Amniotic epithelial cell (primary cell): ENCODE data around the gene PCDHB11.
"Not testable (repeated sequence)": the region's sequence is repeated elsewhere in the genome, so short reads cannot be mapped to it uniquely, and the experiment has no call there.

Experiments used
- DNase-seq: peaks from one replicate; pipeline ENCODE4 v3.0.0-alpha.2; 2010; ENCODE audit warnings: low read depth

The PCDHB11 gene

GRCh38 chr5:141186897-141187512, 12.4 kb upstream of the PCDHB11 start, which contains the start of gene PCDHB9:
Gene PCDHB9 (plus strand): TSS chr5:141187161. CDS start chr5:141187319, 158 bp downstream.
- no peak for DNase-seq

GRCh38 chr5:141188682-141189081, 10.7 kb upstream of the PCDHB11 start:
- not testable (repeated sequence) for DNase-seq

- not testable (repeated sequence) for DNase-seq
Measured at GRCh38 chr5:141189131-141189530, 10.3 kb upstream of the PCDHB11 start.

- peak; percentile 10 for DNase-seq
Measured at GRCh38 chr5:141192110-141192725, 7.2 kb upstream of the PCDHB11 start, which contains the start of gene PCDHB10. Gene PCDHB10 (plus strand): TSS chr5:141192353. CDS start chr5:141192553, 200 bp downstream.

GRCh38 chr5:141194332-141194731, 5.1 kb upstream of the PCDHB11 start:
- not testable (repeated sequence) for DNase-seq

GRCh38 chr5:141196363-141196762, 3.1 kb upstream of the PCDHB11 start:
- no peak for DNase-seq

- DNase-seq: not testable (repeated sequence)
Measured at GRCh38 chr5:141201126-141201525, 1.7 kb downstream of the PCDHB11 start.

GRCh38 chr5:141201646-141202045, 2.2 kb downstream of the PCDHB11 start:
- not testable (repeated sequence) for DNase-seq

GRCh38 chr5:141208478-141208877, 9.1 kb downstream of the PCDHB11 start, which contains the start of gene PCDHB12:
Gene PCDHB12 (plus strand): TSS chr5:141208719. CDS start chr5:141208908, 189 bp downstream.
- DNase-seq: no peak

- not testable (repeated sequence) for DNase-seq
Measured at GRCh38 chr5:141210281-141210680, 10.9 kb downstream of the PCDHB11 start.

GRCh38 chr5:141210849-141211248, 11.4 kb downstream of the PCDHB11 start:
- DNase-seq: not testable (repeated sequence)

GRCh38 chr5:141213656-141214339, 14.4 kb downstream of the PCDHB11 start, which contains the start of gene PCDHB13:
Gene PCDHB13 (plus strand): TSS chr5:141213919. CDS start chr5:141214124, 205 bp downstream.
- peak; percentile 19 for DNase-seq

GRCh38 chr5:141214583-141214982, 15.2 kb downstream of the PCDHB11 start:
- DNase-seq: not testable (repeated sequence)

GRCh38 chr5:141215504-141215903, 16.1 kb downstream of the PCDHB11 start:
- DNase-seq: not testable (repeated sequence)

GRCh38 chr5:141216035-141216434, 16.6 kb downstream of the PCDHB11 start:
- DNase-seq: not testable (repeated sequence)

GRCh38 chr5:141223112-141223783, 23.8 kb downstream of the PCDHB11 start, which contains the start of gene PCDHB14:
Gene PCDHB14 (plus strand): TSS chr5:141223343. CDS start chr5:141223506, 163 bp downstream.
- peak; percentile 15 for DNase-seq

- not testable (repeated sequence) for DNase-seq
Measured at GRCh38 chr5:141224844-141225243, 25.4 kb downstream of the PCDHB11 start.

- DNase-seq: not testable (repeated sequence)
Measured at GRCh38 chr5:141225421-141225820, 26.0 kb downstream of the PCDHB11 start.

- DNase-seq: peak; percentile 2
Measured at GRCh38 chr5:141234109-141234667, 34.8 kb downstream of the PCDHB11 start.

- not testable (repeated sequence) for DNase-seq
Measured at GRCh38 chr5:141235922-141236321, 36.5 kb downstream of the PCDHB11 start.

GRCh38 chr5:141236516-141237313, 37.3 kb downstream of the PCDHB11 start:
- no peak for DNase-seq
